Measurements from ENCODE around the gene ST3GAL4.

DNA sequence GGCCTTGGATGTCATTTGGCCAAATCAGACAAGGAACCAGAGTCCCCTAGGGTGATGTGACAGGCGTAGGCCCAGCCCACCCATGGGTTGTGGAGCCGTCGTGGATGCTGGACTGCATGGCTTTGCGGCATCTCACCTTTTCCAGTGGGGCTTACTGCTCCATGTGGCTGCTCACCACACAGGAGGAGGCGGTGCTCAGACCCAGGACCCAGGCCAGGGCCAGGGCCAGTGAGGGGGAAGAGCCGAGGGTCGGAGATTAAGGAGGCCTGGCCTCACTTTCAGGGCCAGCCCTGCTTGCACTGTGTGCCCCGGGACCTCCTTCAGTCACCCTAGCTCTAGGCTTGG lies 105.6 kb downstream of the ST3GAL4 start:
- TF ChIP-seq, protein P1, sequence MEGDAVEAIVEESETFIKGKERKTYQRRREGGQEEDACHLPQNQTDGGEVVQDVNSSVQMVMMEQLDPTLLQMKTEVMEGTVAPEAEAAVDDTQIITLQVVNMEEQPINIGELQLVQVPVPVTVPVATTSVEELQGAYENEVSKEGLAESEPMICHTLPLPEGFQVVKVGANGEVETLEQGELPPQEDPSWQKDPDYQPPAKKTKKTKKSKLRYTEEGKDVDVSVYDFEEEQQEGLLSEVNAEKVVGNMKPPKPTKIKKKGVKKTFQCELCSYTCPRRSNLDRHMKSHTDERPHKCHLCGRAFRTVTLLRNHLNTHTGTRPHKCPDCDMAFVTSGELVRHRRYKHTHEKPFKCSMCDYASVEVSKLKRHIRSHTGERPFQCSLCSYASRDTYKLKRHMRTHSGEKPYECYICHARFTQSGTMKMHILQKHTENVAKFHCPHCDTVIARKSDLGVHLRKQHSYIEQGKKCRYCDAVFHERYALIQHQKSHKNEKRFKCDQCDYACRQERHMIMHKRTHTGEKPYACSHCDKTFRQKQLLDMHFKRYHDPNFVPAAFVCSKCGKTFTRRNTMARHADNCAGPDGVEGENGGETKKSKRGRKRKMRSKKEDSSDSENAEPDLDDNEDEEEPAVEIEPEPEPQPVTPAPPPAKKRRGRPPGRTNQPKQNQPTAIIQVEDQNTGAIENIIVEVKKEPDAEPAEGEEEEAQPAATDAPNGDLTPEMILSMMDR (IDR thresholded peaks at IDR 0.05): no peak
- no peak for TF ChIP-seq ZFX (IDR thresholded peaks at IDR 0.05; ENCODE audit: borderline replicate concordance)

All from 22Rv1 (cell line).